GM12878 (cell line): ENCODE measurements around the gene SCYL1.
A peak's percentile ranks its signal among the peaks of the same experiment; 100 is the strongest.

Experiments
- CBX3 ChIP-seq: fragments of 200-600 bp; sonication (generic); IDR thresholded peaks from 2 replicates; pipeline ENCODE4 v1.6.1; 2016; ENCODE audit warnings: low read depth, borderline replicate concordance
- CTCF ChIP-seq, 3 experiments: IDR thresholded peaks in 2 of 3; conservative IDR thresholded peaks in 1 of 3; 2 replicates each; pipeline ENCODE4 v1.5.1; 2011; ENCODE audit warnings: low read depth in 3 of 3, low read length in 3 of 3, mild to moderate bottlenecking in 3 of 3, control low read depth in 2 of 3, moderate library complexity in 2 of 3, inconsistent platforms in 1 of 3, mixed read lengths in 1 of 3; ENCODE audit not compliant: control insufficient read depth in 2 of 3, insufficient read depth in 1 of 3; ENCODE audit errors: extremely low read depth in 1 of 3
- EP300 ChIP-seq, 2 experiments: fragments of 150-350 bp in 1 of 2; IDR thresholded peaks; 2 replicates each; pipeline ENCODE4 v1.6.1; 2011 to 2012; ENCODE audit warnings: low read depth in 2 of 2, low read length in 2 of 2, borderline replicate concordance in 1 of 2, improper control_type of control experiment in 1 of 2, inconsistent platforms in 1 of 2; ENCODE audit not compliant: control insufficient read depth in 1 of 2
- HDAC2 ChIP-seq: fragments of 200-600 bp; sonication (generic); IDR thresholded peaks from 2 replicates; pipeline ENCODE4 v1.6.1; 2017
- PBX3 ChIP-seq: IDR thresholded peaks from 2 replicates; pipeline ENCODE4 v1.6.1; 2011; ENCODE audit warnings: mild to moderate bottlenecking, low read depth, low read length, moderate library complexity; ENCODE audit not compliant: insufficient replicate concordance
- POLR2A ChIP-seq: IDR thresholded peaks from 2 replicates; pipeline ENCODE4 v1.6.1; 2011; ENCODE audit warnings: low read depth, mild to moderate bottlenecking, low read length
- RCOR1 ChIP-seq: conservative IDR thresholded peaks from 2 replicates; pipeline ENCODE4 v1.6.1; 2012; ENCODE audit warnings: low read depth, low read length, improper control_type of control experiment
- ZNF24 ChIP-seq: fragments of 450-650 bp; IDR thresholded peaks from 2 replicates; pipeline ENCODE4 v1.6.1; 2017; ENCODE audit warnings: antibody characterized with exemption, mild to moderate bottlenecking
- ZNF274 ChIP-seq: IDR thresholded peaks from one replicate; pipeline ENCODE4 v1.8.0; 2011; ENCODE audit not compliant: insufficient read length, insufficient read depth

GRCh38 chr11:65537296-65537597 lies 12.4 kb downstream of the SCYL1 start:
- TF ChIP-seq EP300 (IDR thresholded peaks at IDR 0.05; ENCODE audit: borderline replicate concordance in 1 of 2, control insufficient read depth in 1 of 2, low read depth in 2 of 2, low read length in 2 of 2) (no peak), CBX3 (no peak), CTCF (IDR thresholded peaks at IDR 0.05 in 2 of 3, conservative IDR thresholded peaks at IDR 0.05 in 1 of 3; ENCODE audit: control insufficient read depth in 2 of 3, extremely low read depth in 1 of 3, insufficient read depth in 1 of 3, low read depth in 3 of 3, low read length in 3 of 3) (no peak), ZNF274 (no peak), ZNF24 (no peak), POLR2A (peak; percentile 30; the same call in 1 of the 2 replicates), HDAC2 (no peak), RCOR1 (no peak), PBX3 (no peak)
